22Rv1 (cell line): ENCODE measurements around the gene LRIF1.

Source experiments
- ZFX ChIP-seq: fragments of 450-650 bp; IDR thresholded peaks from 2 replicates; pipeline ENCODE4 v1.6.1; 2017; ENCODE audit warnings: antibody characterized with exemption, borderline replicate concordance
- TF ChIP-seq, protein P1 (sequence below): fragments of 450-650 bp; IDR thresholded peaks from 2 replicates; pipeline ENCODE4 v1.5.1; 2017; ENCODE audit warnings: mild to moderate bottlenecking

DNA sequence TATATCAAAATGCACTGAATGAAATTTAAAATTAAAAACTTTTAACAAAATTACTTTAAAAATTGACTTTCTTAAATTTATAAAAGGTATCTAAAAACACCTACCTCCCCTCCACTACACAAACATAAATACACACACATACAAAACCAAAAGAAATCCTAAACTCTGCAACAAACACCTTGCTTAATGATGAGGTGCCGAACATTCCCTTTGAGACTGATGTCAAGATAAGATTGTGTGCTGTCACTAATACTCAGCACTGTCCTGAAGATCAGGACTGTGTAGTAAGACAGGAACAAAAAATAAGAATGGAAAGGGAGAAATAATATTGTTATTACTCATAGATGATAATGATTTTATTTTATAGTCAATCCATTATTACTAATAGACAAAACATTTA, 45.7 kb downstream of the LRIF1 start:
- TF ChIP-seq, protein P1, sequence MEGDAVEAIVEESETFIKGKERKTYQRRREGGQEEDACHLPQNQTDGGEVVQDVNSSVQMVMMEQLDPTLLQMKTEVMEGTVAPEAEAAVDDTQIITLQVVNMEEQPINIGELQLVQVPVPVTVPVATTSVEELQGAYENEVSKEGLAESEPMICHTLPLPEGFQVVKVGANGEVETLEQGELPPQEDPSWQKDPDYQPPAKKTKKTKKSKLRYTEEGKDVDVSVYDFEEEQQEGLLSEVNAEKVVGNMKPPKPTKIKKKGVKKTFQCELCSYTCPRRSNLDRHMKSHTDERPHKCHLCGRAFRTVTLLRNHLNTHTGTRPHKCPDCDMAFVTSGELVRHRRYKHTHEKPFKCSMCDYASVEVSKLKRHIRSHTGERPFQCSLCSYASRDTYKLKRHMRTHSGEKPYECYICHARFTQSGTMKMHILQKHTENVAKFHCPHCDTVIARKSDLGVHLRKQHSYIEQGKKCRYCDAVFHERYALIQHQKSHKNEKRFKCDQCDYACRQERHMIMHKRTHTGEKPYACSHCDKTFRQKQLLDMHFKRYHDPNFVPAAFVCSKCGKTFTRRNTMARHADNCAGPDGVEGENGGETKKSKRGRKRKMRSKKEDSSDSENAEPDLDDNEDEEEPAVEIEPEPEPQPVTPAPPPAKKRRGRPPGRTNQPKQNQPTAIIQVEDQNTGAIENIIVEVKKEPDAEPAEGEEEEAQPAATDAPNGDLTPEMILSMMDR, result no peak
- TF ChIP-seq ZFX, result no peak
